Neural progenitor cell (in vitro differentiated cells): Measurements from ENCODE around the gene PEX3. TPM values are rescaled to one million over a fixed set of nuclear protein-coding genes. Genes with fewer than 3 reads are reported as not detected.

ENCODE experiments used
- DNase-seq: peaks from one replicate; pipeline ENCODE4 v3.0.0-alpha.2; 2016; ENCODE audit warnings: low spot score
- H2AFZ ChIP-seq: fragments of 200-600 bp; sonication (generic); replicated peaks from 2 replicates; pipeline ENCODE4 v1.6.1; 2016; ENCODE audit warnings: antibody characterized with exemption
- H3F3A ChIP-seq: fragments of 200-600 bp; sonication (generic); 2 replicates; pipeline ENCODE4 v1.6.1; 2016; ENCODE audit warnings: antibody characterized with exemption, low read depth
- H3K27ac ChIP-seq: fragments of 200-600 bp; sonication (generic); 2 replicates; pipeline ENCODE4 v1.5.1; 2016; ENCODE audit warnings: mild to moderate bottlenecking
- H3K27me3 ChIP-seq: fragments of 200-600 bp; sonication (generic); 2 replicates; pipeline ENCODE4 v1.6.1; 2016; ENCODE audit warnings: mild to moderate bottlenecking, moderate library complexity
- H3K36me3 ChIP-seq: fragments of 200-600 bp; sonication (generic); 2 replicates; pipeline ENCODE4 v1.5.1; 2016
- H3K4me1 ChIP-seq: fragments of 200-600 bp; sonication (generic); 2 replicates; pipeline ENCODE4 v1.6.1; 2016; ENCODE audit warnings: mixed run types
- H3K4me2 ChIP-seq: fragments of 200-600 bp; sonication (generic); 2 replicates; pipeline ENCODE4 v1.6.1; 2016
- H3K4me3 ChIP-seq: fragments of 200-600 bp; sonication (generic); 2 replicates; pipeline ENCODE4 v1.5.1; 2016
- H3K79me2 ChIP-seq: fragments of 200-600 bp; sonication (generic); 2 replicates; pipeline ENCODE4 v1.6.1; 2016; ENCODE audit warnings: low read depth
- H3K9ac ChIP-seq: fragments of 200-600 bp; sonication (generic); 2 replicates; pipeline ENCODE4 v1.6.1; 2016
- H3K9me3 ChIP-seq: fragments of 200-600 bp; sonication (generic); 2 replicates; pipeline ENCODE4 v1.5.1; 2016; ENCODE audit warnings: low read depth
- H4K20me1 ChIP-seq: fragments of 200-600 bp; sonication (generic); 2 replicates; pipeline ENCODE4 v1.6.1; 2016; ENCODE audit warnings: low read depth
- H3K27ac Mint-ChIP-seq: 3 replicates; pipeline ENCODE4 v1.8.0; 2021; ENCODE audit warnings: mixed read lengths
- H3K27me3 Mint-ChIP-seq: 2 replicates; pipeline ENCODE4 v1.8.0; 2022; ENCODE audit warnings: low read depth, mild to moderate bottlenecking, inconsistent platforms, moderate library complexity, mixed read lengths; ENCODE audit not compliant: insufficient read depth
- H3K36me3 Mint-ChIP-seq: 3 replicates; pipeline ENCODE4 v1.8.0; 2021; ENCODE audit warnings: mixed read lengths
- H3K4me1 Mint-ChIP-seq: 3 replicates; pipeline ENCODE4 v1.8.0; 2021; ENCODE audit warnings: mixed read lengths
- H3K4me3 Mint-ChIP-seq: 3 replicates; pipeline ENCODE4 v1.8.0; 2021; ENCODE audit warnings: mild to moderate bottlenecking, moderate library complexity, mixed read lengths
- H3K9me3 Mint-ChIP-seq: 3 replicates; pipeline ENCODE4 v1.8.0; 2020; ENCODE audit warnings: mixed read lengths
- CTCF ChIP-seq: fragments of 200-600 bp; sonication (generic); IDR thresholded peaks from 2 replicates; pipeline ENCODE4 v1.5.1; 2017; ENCODE audit warnings: antibody characterized with exemption, mild to moderate bottlenecking
- EZH2 ChIP-seq: fragments of 200-600 bp; sonication (generic); IDR thresholded peaks from 2 replicates; pipeline ENCODE4 v1.6.1; 2017; ENCODE audit warnings: antibody characterized with exemption, mild to moderate bottlenecking, moderate library complexity
- EZH2phosphoT487 ChIP-seq: fragments of 200-600 bp; sonication (generic); IDR thresholded peaks from 2 replicates; pipeline ENCODE4 v1.6.1; 2017; ENCODE audit warnings: antibody characterized with exemption
- total RNA-seq: library from RNA; depleted of rRNA; stranded (reverse); fragments of >200 nt; gene quantifications from 2 replicates; pipeline ENCODE4 v1.2.3, GENCODE V29; 2015; ENCODE audit warnings: low replicate concordance

The PEX3 gene
- total RNA-seq, 1 donor from 2014 or later, result 25.5 TPM

GRCh38 chr6:143522039-143522600 lies 71.5 kb downstream of the PEX3 start:
- Mint-ChIP-seq H3K27me3 (peaks cover 3% of the 10 kb centered on the region), H3K27ac (no peak overlapping the region), H3K4me3 (no peak overlapping the region), H3K36me3 (peaks cover 1% of the 10 kb centered on the region), H3K9me3 (peaks cover 3% of the 10 kb centered on the region), H3K4me1 (peaks cover 11% of the 10 kb centered on the region)
- peaks cover 1% of the 10 kb centered on the region for H3K4me1 ChIP-seq
- no peak overlapping the region for H3K9ac ChIP-seq
- H3K4me3 ChIP-seq, result no peak overlapping the region
- H3K36me3 ChIP-seq, result no peaks in the 10 kb centered on the region
- peaks cover 4% of the 10 kb centered on the region for H3K27me3 ChIP-seq
- no peak overlapping the region for H2AFZ ChIP-seq
- DNase-seq, result no peak
- no peaks in the 10 kb centered on the region for H3F3A ChIP-seq
- H3K9me3 ChIP-seq, result no peaks in the 10 kb centered on the region
- no peaks in the 10 kb centered on the region for H4K20me1 ChIP-seq
- no peak for TF ChIP-seq EZH2phosphoT487
- no peak for TF ChIP-seq EZH2
- no peak for TF ChIP-seq CTCF
- no peak overlapping the region for H3K4me2 ChIP-seq
- no peak overlapping the region for H3K27ac ChIP-seq
- no peaks in the 10 kb centered on the region for H3K79me2 ChIP-seq

GRCh38 chr6:143525356-143525755 lies 74.8 kb downstream of the PEX3 start:
- H3K36me3 ChIP-seq, result no peaks in the 10 kb centered on the region
- Mint-ChIP-seq H3K27ac (no peak overlapping the region), H3K4me3 (no peak overlapping the region), H3K36me3 (peaks cover 1% of the 10 kb centered on the region), H3K4me1 (peaks cover 17% of the 10 kb centered on the region), H3K9me3 (no peaks in the 10 kb centered on the region), H3K27me3 (peaks cover 7% of the 10 kb centered on the region)
- H3K79me2 ChIP-seq, result no peaks in the 10 kb centered on the region
- TF ChIP-seq CTCF, result no peak
- TF ChIP-seq EZH2phosphoT487, result no peak
- TF ChIP-seq EZH2, result no peak
- H3K4me2 ChIP-seq, result no peak overlapping the region
- no peak for DNase-seq
- no peaks in the 10 kb centered on the region for H3K9me3 ChIP-seq
- H4K20me1 ChIP-seq, result no peaks in the 10 kb centered on the region
- no peak overlapping the region for H3K27ac ChIP-seq
- H3K4me1 ChIP-seq, result no peaks in the 10 kb centered on the region
- no peaks in the 10 kb centered on the region for H3F3A ChIP-seq
- H2AFZ ChIP-seq, result no peak overlapping the region
- H3K27me3 ChIP-seq, result no peaks in the 10 kb centered on the region
- no peak overlapping the region for H3K4me3 ChIP-seq
- H3K9ac ChIP-seq, result no peak overlapping the region

GRCh38 chr6:143527677-143528076 lies 77.1 kb downstream of the PEX3 start:
- peaks cover 1% of the 10 kb centered on the region for H3K36me3 Mint-ChIP-seq
- Histone ChIP-seq H2AFZ (no peak overlapping the region), H3K79me2 (no peaks in the 10 kb centered on the region), H3K27me3 (peaks cover 4% of the 10 kb centered on the region), H3K27ac (no peak overlapping the region), H4K20me1 (no peaks in the 10 kb centered on the region), H3K9ac (no peak overlapping the region), H3K4me2 (no peak overlapping the region), H3K36me3 (no peaks in the 10 kb centered on the region), H3K4me3 (no peak overlapping the region), H3F3A (no peaks in the 10 kb centered on the region), H3K4me1 (no peaks in the 10 kb centered on the region), H3K9me3 (no peaks in the 10 kb centered on the region)
- peaks cover 7% of the 10 kb centered on the region for H3K27me3 Mint-ChIP-seq
- no peaks in the 10 kb centered on the region for H3K9me3 Mint-ChIP-seq
- DNase-seq, result no peak
- TF ChIP-seq CTCF (no peak), EZH2phosphoT487 (no peak), EZH2 (no peak)
- H3K4me3 Mint-ChIP-seq, result no peak overlapping the region
- no peak overlapping the region for H3K27ac Mint-ChIP-seq
- H3K4me1 Mint-ChIP-seq, result peaks cover 14% of the 10 kb centered on the region
